Left hindlimb (tissue), 1 donor: ENCODE measurements around the gene NCKIPSD.

ENCODE experiments used
- DNase-seq: peaks from one replicate; pipeline ENCODE4 v3.0.0-alpha.2; 2018

Gene NCKIPSD

DNA sequence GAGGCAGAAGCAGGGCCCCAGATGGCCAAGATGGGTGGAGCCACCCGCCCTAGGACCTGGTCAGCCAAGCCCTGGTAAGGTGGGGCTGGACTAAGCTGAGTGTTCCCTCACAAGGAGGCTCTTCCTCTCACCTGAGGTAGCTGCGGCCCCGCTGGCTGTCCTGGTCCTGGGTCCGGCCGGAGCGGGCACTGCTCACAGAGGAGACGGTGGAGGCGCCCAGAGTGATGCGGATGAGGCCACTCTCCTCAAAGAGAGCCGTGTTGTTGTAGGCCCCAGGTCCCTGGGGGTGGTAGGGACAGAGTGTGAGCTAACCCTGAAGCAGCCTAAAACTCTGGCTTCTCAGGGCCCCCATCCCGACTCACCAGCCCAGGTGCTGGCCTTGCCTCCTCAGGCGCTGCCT is 43.1 kb downstream of the NCKIPSD start:
- no peak for DNase-seq

DNA sequence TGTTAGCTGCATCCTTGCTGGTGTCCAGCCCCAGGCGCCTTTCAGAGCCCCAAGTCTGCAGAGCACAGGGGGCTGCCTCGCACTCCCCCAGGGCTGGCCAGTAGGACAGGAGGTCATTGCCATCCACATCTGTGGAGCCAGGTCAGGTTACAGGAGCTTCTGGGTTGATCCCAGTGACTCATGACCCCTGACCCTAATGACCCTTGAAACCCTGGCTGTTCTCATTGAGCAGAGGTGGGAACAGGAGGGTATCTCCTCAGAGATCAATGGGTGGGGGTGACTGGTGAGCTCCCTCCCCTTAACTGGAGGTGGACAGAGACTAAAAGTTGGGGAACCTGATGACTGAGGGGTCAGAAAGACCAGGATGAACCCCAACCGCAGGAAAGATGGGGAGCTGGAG is 44.3 kb downstream of the NCKIPSD start:
- DNase-seq: no peak

DNA sequence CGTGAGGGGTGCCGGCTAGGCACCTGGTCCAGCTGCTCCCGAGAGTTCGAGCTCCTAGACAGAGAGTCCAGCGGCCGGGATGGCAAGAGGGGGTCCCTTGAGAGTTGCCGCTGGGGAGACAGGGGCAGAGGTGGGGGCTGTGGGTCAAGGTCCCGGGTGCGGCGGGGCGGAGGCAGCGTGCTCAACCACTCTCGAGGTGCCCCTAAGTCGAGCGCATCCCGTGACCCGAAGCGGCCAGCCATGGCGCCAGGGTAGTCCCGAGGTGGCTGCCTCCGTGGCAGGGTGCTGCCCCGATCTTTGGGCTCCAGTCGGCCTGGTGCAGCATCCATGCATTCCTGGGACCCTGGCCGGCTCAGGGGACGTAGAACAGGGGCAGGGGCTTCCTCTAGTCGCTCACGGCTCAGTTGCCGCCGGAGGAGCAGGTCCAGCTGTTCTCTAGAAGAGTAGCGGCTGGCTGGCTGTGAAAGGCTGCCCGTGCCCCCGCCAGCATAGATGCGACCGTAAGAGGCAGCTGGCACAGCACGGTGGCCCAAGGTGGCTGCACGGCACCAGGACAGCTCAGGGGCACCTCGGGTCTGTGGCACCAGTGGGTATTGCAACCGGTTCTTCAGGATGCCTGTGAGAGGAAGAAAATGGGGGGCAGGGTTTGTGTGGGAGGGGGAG is 45.6 kb downstream of the NCKIPSD start:
- DNase-seq: no peak

DNA sequence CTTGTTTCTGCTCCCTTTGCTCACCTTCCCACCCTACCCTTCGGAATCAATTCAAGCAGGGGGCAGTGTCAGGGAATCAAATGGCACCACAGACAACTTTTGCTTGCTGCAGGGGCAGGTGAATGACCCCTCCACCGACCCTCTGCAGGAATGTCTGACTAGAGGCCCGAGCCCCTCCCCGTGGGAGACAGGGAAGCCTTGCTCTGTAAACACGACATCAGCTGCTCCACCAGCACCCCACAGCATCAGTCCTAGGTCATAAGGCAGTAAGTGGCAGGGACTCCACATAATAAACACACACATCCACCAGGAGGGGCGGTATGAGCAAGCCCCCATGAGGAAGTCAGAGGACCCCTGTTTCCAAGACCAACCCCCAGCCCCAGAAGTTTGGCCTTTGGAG is 48.4 kb downstream of the NCKIPSD start:
- no peak for DNase-seq

DNA sequence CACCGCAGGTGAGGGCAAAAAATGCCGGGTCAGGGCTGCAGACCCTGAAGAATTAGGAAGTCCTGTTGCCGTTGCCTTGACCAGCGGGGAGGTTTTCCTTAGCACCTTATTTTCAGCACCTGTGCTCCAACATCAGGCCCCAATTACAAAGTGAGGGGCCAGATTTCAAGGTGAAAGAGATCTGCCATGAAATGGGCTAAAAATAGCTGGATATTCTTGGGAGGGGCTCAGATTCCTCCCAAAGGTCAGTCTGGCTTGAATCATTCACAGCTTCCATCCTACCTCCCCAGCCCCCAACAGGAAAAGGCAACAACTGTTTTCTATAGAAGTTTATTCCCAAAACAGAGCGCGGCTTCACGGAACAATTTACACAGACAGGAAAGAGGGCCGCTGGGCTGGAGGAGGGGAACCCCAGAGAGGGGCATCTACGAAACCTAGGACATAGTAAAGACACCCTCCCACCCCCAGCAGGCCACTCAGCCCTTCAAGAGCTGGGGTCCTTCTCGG is 49.5 kb downstream of the NCKIPSD start:
- no peak for DNase-seq

DNA sequence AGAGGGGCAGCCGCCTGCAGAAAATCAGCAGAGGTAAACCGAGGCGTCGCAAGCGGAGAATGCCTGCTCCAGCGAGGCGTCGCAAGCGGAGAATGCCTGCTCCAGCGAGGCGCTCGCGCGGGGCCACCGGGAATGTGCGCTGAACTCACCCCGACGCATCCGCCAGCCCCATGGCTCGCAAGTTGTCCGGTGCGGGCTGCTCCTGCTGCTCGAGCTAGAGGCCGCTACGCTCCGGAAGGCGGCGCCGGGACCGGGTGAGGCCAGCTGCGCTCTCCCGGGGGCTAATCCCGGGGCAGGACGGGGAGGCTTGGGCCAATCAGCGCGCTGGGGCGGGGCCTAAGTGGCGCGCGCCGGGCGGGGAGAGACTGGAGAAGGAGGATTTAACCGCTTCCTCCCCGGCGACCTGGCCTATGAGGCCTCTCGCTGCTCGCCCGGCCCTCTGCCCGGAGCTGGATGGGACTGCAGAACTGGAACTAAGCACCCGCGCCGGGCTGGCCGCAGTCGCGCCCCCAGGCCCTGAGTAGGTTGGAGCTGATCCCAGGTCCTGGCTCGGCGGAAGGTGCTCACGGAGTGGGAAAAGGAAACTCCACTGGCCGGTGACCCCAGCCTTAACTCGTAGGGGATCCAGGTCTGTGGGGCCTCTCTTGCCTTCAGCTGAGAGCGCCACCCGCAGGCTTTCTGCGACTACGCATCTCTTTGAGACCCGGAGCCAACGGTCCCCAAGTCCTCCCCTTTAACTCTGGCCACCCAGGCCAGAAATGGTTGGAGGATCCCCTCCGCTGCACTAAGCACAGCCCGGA is 50.3 kb downstream of the NCKIPSD start, which contains the start of gene SLC26A6:
SLC26A6 (minus strand) TSS at position 240 of the 800 bp plus-strand sequence; CDS start at position 172, 68 bp downstream.
- peak; percentile 98 for DNase-seq

DNA sequence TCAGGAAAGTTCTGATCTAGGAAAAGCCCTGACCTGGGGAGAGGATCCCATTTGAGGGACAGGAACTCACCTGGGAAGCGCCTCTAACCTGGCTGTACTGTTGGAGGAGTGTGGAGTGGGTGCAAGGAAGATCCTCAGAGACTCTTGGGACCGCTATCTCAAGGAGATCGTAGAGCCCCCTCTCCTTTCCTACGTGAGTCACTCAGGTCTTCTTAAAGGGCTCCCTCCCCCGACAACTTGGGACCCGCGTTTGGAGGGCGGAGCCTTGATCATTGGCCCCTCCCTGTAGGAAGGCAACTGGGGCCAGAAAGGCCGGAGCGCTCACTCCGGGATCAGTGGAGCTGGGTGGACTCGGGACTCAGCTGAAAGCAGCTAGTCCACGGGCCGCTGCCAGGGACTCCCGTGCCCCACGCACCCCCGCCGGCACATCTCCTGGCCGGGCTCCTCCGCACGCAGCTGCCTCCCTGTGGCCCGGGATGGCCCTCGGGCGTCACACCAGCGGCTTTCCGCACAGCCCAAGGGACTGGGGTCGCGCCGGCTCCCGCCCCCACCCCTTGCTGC is 51.0 kb downstream of the NCKIPSD start:
- no peak for DNase-seq

DNA sequence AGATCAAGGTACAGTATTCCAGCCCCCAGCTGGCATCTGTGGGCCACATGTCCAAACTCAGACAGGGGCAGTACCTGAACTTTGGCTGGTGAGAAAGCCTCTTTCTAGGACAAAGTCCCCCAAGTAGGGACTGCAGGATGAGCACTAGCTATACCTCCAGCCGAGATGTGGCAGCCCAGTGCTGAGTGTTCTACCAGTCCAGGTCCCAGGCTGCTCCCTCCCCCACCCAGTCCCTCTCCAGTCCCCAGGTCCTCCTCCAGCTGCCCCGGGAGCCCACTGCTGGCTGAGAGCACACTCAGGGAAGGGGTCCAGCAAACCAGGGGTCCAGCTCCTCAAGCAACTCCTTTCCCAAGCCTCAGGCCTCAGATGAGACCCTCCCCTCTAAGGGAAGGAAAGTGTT is 52.0 kb downstream of the NCKIPSD start:
- no peak for DNase-seq

DNA sequence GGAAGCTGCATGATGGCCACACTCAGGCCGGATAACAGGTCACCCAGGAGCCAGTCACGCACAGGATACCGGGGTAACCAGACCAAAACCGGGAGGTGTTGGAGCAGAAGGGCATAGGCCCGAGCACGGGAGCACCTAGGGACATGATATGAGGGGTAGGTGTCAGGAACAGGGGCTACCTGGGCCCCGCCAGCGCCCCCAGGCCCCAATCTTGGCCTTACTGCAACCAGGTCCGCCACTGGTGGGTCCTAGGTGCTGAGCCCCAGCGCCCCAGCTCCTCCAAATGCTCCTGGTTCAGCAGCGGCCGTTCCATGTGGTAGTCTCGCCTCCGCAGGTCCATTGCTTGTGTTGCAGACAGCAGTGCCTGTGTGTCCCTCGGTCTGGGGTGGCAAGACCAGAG is 52.5 kb downstream of the NCKIPSD start:
- DNase-seq: no peak

DNA sequence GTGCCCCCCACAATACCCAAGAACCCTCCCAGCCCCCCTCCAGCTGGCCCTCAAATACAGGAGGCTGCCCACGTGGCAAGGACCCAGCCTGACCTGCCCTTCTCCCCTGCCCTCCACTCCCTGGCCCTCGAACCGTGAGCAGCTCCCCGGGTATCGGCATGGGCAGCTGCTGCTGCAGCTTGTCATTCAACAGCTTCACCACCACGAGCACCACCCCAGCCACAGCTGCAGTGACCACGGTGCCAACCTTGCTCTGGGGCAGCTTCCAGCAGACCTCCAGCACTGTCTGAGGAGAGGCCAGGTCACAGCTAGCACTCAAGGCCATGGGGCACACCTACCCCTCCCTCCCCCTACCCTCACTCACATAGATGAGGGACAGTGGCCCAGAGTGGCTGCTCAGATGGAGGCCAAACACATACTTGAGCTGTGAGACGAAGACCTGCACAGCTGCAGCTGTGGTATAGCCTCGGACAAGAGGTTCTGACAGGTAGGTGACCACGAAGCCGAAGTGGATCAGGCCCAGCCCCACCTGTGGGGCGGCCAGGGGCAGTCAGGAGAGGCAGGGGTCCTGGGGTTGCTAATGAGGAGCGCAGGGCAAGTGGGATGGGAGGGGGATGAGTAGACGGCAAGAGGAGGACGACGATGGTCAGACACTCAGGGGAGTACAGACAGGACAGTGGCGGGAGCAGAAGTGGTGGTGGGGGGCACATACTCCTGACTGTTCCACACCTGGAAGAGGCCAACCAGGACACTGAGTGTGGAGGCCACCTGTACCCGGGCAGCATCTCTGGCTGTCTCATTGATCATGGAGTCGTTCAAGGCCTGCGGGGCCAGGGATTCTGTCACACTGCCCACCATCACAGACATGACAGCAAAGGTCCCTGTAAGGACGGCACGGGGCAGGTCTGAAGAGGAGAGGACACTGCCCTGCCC is 53.9 kb downstream of the NCKIPSD start:
- no peak for DNase-seq

DNA sequence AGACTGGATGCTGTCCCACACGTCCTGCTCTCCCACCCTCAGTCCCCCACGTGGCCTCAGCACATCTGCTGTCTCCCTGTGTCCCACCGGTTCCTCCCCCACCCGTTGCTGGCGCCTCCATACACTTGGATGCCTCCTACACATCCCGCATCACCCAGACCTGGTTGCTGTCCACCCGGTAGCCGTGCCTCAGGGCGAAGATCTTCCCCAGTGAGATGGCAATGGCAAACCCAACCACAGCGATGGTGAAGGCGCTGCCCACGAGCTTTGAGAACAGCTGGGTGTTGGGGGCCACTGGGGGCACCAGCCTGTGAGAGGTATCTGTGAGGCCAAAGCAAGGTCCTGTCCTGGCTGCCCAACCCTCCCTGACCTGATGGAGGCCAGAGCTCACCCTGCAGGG is 54.9 kb downstream of the NCKIPSD start:
- no peak for DNase-seq

DNA sequence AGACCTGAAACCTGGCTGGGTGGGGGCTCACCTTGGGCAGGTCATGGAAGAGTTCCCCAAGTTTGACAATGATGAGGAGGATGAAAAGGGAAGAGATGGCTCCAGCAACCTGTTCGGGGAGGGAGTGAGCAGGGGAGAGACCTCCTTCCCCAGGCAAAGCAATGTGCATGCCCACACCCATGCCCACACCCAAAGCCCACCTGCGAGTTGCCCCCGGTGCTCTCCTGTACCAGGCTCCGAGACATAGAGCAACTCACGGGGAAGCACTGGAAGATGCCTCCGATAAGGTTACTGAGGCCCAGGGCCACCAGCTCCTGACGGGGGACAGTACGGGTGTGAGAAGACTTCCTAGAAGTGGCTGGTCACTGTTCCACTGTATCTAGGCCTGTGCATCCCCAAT is 55.3 kb downstream of the NCKIPSD start:
- DNase-seq: peak; percentile 4

DNA sequence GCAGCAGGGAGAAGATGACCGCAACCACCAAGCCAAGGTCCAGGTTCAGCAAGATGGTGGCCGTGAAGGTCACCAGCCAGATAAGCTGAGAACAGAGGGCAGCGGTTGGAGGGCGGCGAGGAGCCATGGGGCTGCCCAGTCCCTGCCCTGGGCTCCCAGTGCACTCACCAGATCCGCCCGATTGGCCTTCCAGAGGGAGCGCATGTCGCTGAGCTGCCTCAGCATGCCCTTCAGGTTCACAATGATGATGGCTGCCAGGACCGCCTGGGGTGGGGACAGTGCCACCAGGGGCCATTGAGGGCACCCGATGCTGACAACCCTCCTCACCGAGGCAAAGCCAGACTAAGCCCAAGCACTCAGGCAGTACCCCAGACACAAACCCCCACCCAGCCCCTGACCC is 55.8 kb downstream of the NCKIPSD start:
- no peak for DNase-seq

DNA sequence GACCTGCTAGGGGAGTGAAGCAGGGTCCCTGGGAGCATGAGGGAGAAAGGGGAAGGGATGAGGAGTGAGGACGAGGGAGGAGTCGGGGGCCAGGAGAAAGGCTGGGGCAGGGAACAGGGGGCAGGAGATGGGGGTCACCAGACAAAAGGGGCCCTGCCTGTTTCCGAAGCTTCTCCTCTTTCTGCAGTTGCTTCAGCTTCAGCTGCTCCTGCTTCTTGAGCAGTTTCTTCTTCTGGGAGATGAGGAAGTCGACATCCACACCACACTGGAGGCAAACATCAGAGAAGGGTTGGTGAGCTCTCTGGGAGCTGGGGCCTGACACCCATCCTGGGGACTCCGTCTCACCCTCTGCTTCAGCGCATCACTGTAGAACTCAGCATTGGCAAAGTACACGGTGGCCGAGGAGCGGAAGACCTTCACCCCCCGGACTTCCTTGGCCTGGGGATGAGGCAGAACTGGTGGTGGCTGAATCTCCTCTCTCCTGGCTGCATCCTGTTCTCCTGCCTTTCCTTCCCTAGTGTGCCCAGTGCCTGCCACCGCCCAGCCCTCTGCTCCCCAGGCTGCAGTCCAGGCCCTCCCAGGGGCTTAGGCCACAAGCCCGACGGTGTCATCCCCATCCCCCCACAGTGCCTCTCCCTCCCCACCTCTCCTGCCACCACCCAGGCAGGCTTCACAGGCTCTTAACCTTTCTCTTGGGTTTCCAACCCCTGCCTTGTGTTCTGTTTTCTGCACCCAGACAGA is 57.3 kb downstream of the NCKIPSD start:
- no peak for DNase-seq

DNA sequence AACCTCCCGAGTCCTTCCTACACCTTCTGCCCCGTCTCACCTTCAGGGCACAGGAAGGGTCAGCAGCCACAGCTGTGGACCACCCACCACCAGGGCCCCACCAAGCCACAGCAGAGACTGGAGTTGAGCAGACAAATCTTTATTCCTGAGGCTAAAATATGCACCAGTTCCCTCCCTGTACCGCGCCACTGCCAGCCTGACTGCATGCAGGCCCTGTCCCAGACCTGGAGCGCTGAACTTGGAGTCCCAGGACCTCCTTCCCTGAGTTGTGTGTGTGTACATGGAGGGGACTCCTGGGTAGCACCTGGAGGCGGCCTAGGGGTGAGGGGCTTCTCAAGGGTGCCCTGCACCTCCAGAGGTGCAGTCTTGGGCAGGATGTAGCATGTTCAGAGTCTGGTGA is 60.1 kb downstream of the NCKIPSD start:
- no peak for DNase-seq

DNA sequence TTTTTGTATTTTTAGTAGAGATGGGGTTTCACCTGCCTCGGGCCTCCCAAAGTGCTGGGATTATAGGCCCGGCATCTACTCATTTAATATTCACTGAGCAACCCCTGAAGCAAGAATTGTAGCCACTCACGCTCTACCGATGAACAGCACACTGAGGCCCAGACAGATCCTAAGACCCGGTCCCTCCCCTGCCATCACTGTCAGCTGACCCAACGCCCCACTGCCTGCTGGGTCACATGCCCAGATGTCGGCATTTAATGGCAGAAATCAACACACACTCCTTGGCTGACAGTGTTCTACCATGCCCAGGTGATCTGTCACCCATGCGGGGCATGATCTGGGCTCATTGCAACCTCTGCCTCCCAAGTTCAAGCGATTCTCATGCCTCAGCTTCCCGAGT is 60.9 kb downstream of the NCKIPSD start:
- DNase-seq: no peak

DNA sequence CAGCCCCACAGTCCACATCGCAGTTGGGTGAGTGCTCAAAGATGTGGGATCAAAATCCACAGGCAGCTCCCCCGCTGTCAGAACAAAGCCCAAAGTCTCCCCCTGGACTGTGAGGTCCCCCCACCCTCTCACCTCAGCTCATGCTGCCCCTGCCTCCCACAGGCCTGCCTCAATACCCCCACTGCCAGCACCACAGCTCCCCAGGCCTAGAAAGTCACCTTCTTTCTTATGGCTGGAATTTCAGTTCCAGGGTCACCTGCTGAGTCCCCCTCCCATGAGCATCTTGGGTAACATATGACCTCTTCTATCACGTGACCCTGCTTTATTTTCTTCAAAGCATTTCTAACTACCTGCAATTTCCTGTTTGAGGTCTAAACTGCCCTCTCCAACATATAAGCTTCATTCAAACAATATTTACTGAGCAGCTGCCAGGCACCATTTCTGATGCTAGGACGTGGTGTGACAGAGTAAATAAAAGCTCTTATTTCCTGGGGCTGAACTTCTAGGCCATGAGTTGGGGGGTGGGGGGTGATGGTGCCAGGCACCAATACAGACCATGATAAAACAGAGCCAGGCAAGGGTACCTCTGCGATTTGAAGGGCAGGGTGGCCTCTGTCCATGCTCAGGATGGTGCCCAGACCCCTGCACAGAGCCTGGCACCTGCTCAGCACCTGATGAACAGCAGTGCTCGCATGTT is 61.7 kb downstream of the NCKIPSD start:
- DNase-seq: no peak
